OCI-LY7 (cell line): ENCODE results near the gene ASAP3. TPM values are rescaled to one million over a fixed set of nuclear protein-coding genes. Genes with fewer than 3 reads are reported as not detected.

Experiments
- BruUV-seq: library from RNA; stranded (reverse); fragments of 400-500 nt; replicated peaks from 2 replicates; lab custom pipeline; 2021; lab: Mats Ljungman, UMichigan
- CTCF ChIA-PET: fragments of 300-600 bp; sonication (Branson Sonifier 250); formaldehyde crosslinking; loops from one replicate; lab custom pipeline; 2022; ENCODE audit warnings: antibody characterized with exemption; ENCODE audit not compliant: unreplicated experiment; lab: Charles Lee
- POLR2A ChIA-PET: fragments of 300-600 bp; sonication (Branson Sonifier 250); formaldehyde crosslinking; loops from one replicate; lab custom pipeline; 2022; ENCODE audit warnings: antibody characterized with exemption; lab: Charles Lee
- DNase-seq: peaks from one replicate; pipeline ENCODE4 v3.0.0-alpha.2; 2015; ENCODE audit warnings: low spot score
- H2AFZ ChIP-seq: fragments of 200-600 bp; sonication (generic), shearing (Covaris generic); 2 replicates; pipeline ENCODE4 v1.6.1; 2014; ENCODE audit warnings: mild to moderate bottlenecking, antibody characterized with exemption, low read length, moderate library complexity
- H3K27ac ChIP-seq: fragments of 200-600 bp; sonication (generic); 2 replicates; pipeline ENCODE4 v1.5.1; 2014; ENCODE audit warnings: mixed run types, low read depth, mild to moderate bottlenecking, moderate library complexity, low read length, inconsistent platforms; ENCODE audit not compliant: poor library complexity, severe bottlenecking
- H3K36me3 ChIP-seq: fragments of 200-600 bp; sonication (generic); 2 replicates; pipeline ENCODE4 v1.6.1; 2014; ENCODE audit warnings: mild to moderate bottlenecking, antibody characterized with exemption, low read length, moderate library complexity, mixed read lengths; ENCODE audit not compliant: insufficient read depth
- H3K4me1 ChIP-seq: fragments of 200-600 bp; sonication (generic); 2 replicates; pipeline ENCODE4 v1.5.1; 2014; ENCODE audit warnings: mild to moderate bottlenecking, low read length; ENCODE audit not compliant: insufficient read depth, poor library complexity, severe bottlenecking
- H3K4me2 ChIP-seq: fragments of 200-600 bp; sonication (generic); 2 replicates; pipeline ENCODE4 v1.6.1; 2014; ENCODE audit warnings: mild to moderate bottlenecking, low read length
- H3K4me3 ChIP-seq: fragments of 200-600 bp; sonication (generic); 2 replicates; pipeline ENCODE4 v1.5.1; 2014; ENCODE audit warnings: mild to moderate bottlenecking, low read depth, low read length; ENCODE audit not compliant: poor library complexity, severe bottlenecking
- H3K79me2 ChIP-seq: fragments of 200-600 bp; sonication (generic); 2 replicates; pipeline ENCODE4 v1.6.1; 2016; ENCODE audit warnings: low read depth, mild to moderate bottlenecking, low read length, moderate library complexity, mixed read lengths; ENCODE audit not compliant: insufficient read depth
- H3K9me2 ChIP-seq: fragments of 200-600 bp; sonication (generic); 2 replicates; pipeline ENCODE4 v1.6.1; 2016; ENCODE audit warnings: mild to moderate bottlenecking, low read length, mixed read lengths; ENCODE audit not compliant: insufficient read depth
- H3K9me3 ChIP-seq: fragments of 200-600 bp; sonication (generic); 2 replicates; pipeline ENCODE4 v1.6.1; 2014; ENCODE audit warnings: mild to moderate bottlenecking, mixed run types, low read length, mixed read lengths
- H4K20me1 ChIP-seq: fragments of 200-600 bp; sonication (generic); 2 replicates; pipeline ENCODE4 v1.6.1; 2014; ENCODE audit warnings: mild to moderate bottlenecking, antibody characterized with exemption, low read length, moderate library complexity, mixed read lengths; ENCODE audit not compliant: insufficient read depth
- CTCF ChIP-seq: fragments of 200-600 bp; sonication (generic); conservative IDR thresholded peaks from 2 replicates; pipeline ENCODE4 v1.5.1; 2014; ENCODE audit warnings: mild to moderate bottlenecking, antibody characterized with exemption, low read length, moderate library complexity, mixed read lengths
- EZH2phosphoT487 ChIP-seq: fragments of 200-600 bp; sonication (generic); IDR thresholded peaks from 2 replicates; pipeline ENCODE4 v1.6.1; 2018; ENCODE audit warnings: low read depth, borderline replicate concordance, mild to moderate bottlenecking, mixed run types, antibody characterized with exemption, low read length, moderate library complexity, mixed read lengths
- intact Hi-C: fragments of 100-400 bp; cut with micrococcal nuclease; formaldehyde crosslinking; loops from one replicate; pipeline ENCODE4 v1.10.0; 2022; ENCODE audit not compliant: unreplicated experiment
- total RNA-seq, 2 experiments: library from RNA; depleted of rRNA in 1 of 2; stranded (reverse); fragments of >200 nt in 1 of 2; shearing (Covaris generic) in 1 of 2; gene quantifications; 2 replicates each; pipeline ENCODE4 v1.2.3, GENCODE V29; 2014 to 2022

Gene ASAP3
- total RNA-seq, 2 experiments from 2014 or later, result 5.9 to 14.9 TPM

GRCh38 chr1:23461050-23461449 is 22.9 kb downstream of the ASAP3 start:
- Histone ChIP-seq H3K36me3 (no peaks in the 10 kb centered on the region), H3K27ac (no peak overlapping the region), H3K79me2 (no peaks in the 10 kb centered on the region; the same call in 1 of the 2 replicates), H3K9me2 (no peaks in the 10 kb centered on the region), H4K20me1 (no peaks in the 10 kb centered on the region), H3K4me2 (no peak overlapping the region), H2AFZ (no peak overlapping the region), H3K9me3 (no peaks in the 10 kb centered on the region), H3K4me3 (no peak overlapping the region), H3K4me1 (no peaks in the 10 kb centered on the region)
- no peak for DNase-seq
- ChIA-PET POLR2A (no interaction called here), CTCF (no interaction called here)
- intact Hi-C loops, result no loop called here
- TF ChIP-seq EZH2phosphoT487 (no peak), CTCF (no peak)
- no TSS peak for BruUV-seq

- CTCF ChIA-PET, result no interaction called here
- no peak for DNase-seq
- TF ChIP-seq EZH2phosphoT487 (no peak), CTCF (no peak)
- Histone ChIP-seq H3K9me2 (no peaks in the 10 kb centered on the region), H3K4me2 (no peak overlapping the region), H3K9me3 (no peaks in the 10 kb centered on the region), H3K36me3 (no peaks in the 10 kb centered on the region), H3K4me1 (no peaks in the 10 kb centered on the region), H2AFZ (no peak overlapping the region), H3K4me3 (no peak overlapping the region), H4K20me1 (no peaks in the 10 kb centered on the region), H3K27ac (no peak overlapping the region), H3K79me2 (no peaks in the 10 kb centered on the region; the same call in 1 of the 2 replicates)
- intact Hi-C loops, result no loop called here
- POLR2A ChIA-PET, result interaction anchor here (0.7 kb wide), 1 partner anchor 56 kb away, joined by 3 read pairs; no protein-coding TSS in a partner anchor
- no TSS peak for BruUV-seq
Measured at GRCh38 chr1:23460519-23460918, 23.5 kb downstream of the ASAP3 start.

GRCh38 chr1:23459338-23459757 is 24.6 kb downstream of the ASAP3 start:
- no peak overlapping the region for H3K4me3 ChIP-seq
- H2AFZ ChIP-seq, result no peak overlapping the region
- no peaks in the 10 kb centered on the region for H3K9me2 ChIP-seq
- POLR2A ChIA-PET, result interaction anchor here (0.6 kb wide), 1 partner anchor 504 kb away, joined by 4 read pairs; no protein-coding TSS in a partner anchor
- CTCF ChIA-PET, result no interaction called here
- H3K79me2 ChIP-seq, result no peaks in the 10 kb centered on the region; the same call in 1 of the 2 replicates
- H3K36me3 ChIP-seq, result no peaks in the 10 kb centered on the region
- no peak overlapping the region for H3K27ac ChIP-seq
- no TSS peak for BruUV-seq
- intact Hi-C loops, result no loop called here
- no peaks in the 10 kb centered on the region for H3K4me1 ChIP-seq
- no peak for DNase-seq
- H3K4me2 ChIP-seq, result no peak overlapping the region
- TF ChIP-seq EZH2phosphoT487 (no peak), CTCF (no peak)
- H4K20me1 ChIP-seq, result no peaks in the 10 kb centered on the region
- H3K9me3 ChIP-seq, result no peaks in the 10 kb centered on the region
